Activated CD4-positive, alpha-beta T cell treated with anti-CD3 and anti-CD28 coated beads for 24 hours (primary cell): ENCODE measurements around the gene APCDD1.
A peak's percentile ranks its signal among the peaks of the same experiment; 100 is the strongest.
"Not testable (repeated sequence)": the region's sequence is repeated elsewhere in the genome, so short reads cannot be mapped to it uniquely, and the experiment has no call there.

ENCODE experiments used
- DNase-seq, 2 donors: peaks; one replicate each; pipeline ENCODE4 v3.0.0-alpha.2; 2020; ENCODE audit warnings: low read depth in 2 of 2

APCDD1 gene

GRCh38 chr18:10525697-10526560, 71.5 kb downstream of the APCDD1 start, which contains the start of gene NAPG:
Gene NAPG, plus strand, starts transcription at chr18:10526027. Its CDS starts 76 bp downstream, at chr18:10526103.
- peak; percentile 80 to 82 for DNase-seq

GRCh38 chr18:10526561-10526949, 72.1 kb downstream of the APCDD1 start:
- no peak for DNase-seq

- DNase-seq, result no peak
These were observed 74.0 kb downstream of the APCDD1 start for GRCh38 chr18:10528439-10528838.

- no peak for DNase-seq
These were observed 75.6 kb downstream of the APCDD1 start for GRCh38 chr18:10530002-10530401.

GRCh38 chr18:10530852-10531251, 76.4 kb downstream of the APCDD1 start:
- DNase-seq, result peak in 1 of 2 donors; percentile 25

- no peak for DNase-seq
These were observed 78.7 kb downstream of the APCDD1 start for GRCh38 chr18:10533111-10533510.

GRCh38 chr18:10536280-10536679, 81.8 kb downstream of the APCDD1 start:
- no peak for DNase-seq

GRCh38 chr18:10537765-10538164, 83.3 kb downstream of the APCDD1 start:
- DNase-seq, result no peak

GRCh38 chr18:10539124-10539523, 84.7 kb downstream of the APCDD1 start:
- DNase-seq, result not testable (repeated sequence)
